Suprapubic skin (tissue), 4 donors: ENCODE measurements around the gene PNMA8A. TPM values are rescaled to one million over a fixed set of nuclear protein-coding genes. Genes with fewer than 3 reads are reported as not detected.
"Not testable (repeated sequence)": the region's sequence is repeated elsewhere in the genome, so short reads cannot be mapped to it uniquely, and the experiment has no call there.

Source experiments
- DNase-seq, 2 donors: peaks; one replicate each; pipeline ENCODE4 v3.0.0-alpha.2; 2019; ENCODE audit warnings: low spot score in 2 of 2
- H3K27ac ChIP-seq: fragments of 200-600 bp; sonication (generic); one replicate; pipeline ENCODE4 v1.5.1; 2019
- H3K27me3 ChIP-seq: fragments of 200-600 bp; sonication (generic); one replicate; pipeline ENCODE4 v1.5.1; 2019
- H3K36me3 ChIP-seq: fragments of 200-600 bp; sonication (generic); one replicate; pipeline ENCODE4 v1.5.1; 2019
- H3K4me1 ChIP-seq: fragments of 200-600 bp; sonication (generic); one replicate; pipeline ENCODE4 v1.5.1; 2019
- H3K4me3 ChIP-seq: fragments of 200-600 bp; sonication (generic); one replicate; pipeline ENCODE4 v1.5.1; 2019; ENCODE audit warnings: mild to moderate bottlenecking
- H3K9me3 ChIP-seq: fragments of 200-600 bp; sonication (generic); one replicate; pipeline ENCODE4 v1.5.1; 2019
- EP300 ChIP-seq: sonication (generic); formaldehyde crosslinking; IDR thresholded peaks from one replicate; pipeline ENCODE4 v1.6.1; 2017; ENCODE audit warnings: antibody characterized with exemption
- POLR2A ChIP-seq, 2 donors: fragments of 450-650 bp; IDR thresholded peaks; one replicate each; pipeline ENCODE4 v1.6.1; 2017; ENCODE audit warnings: antibody characterized with exemption in 2 of 2, mild to moderate bottlenecking in 2 of 2, moderate library complexity in 2 of 2
- POLR2AphosphoS5 ChIP-seq, 3 donors: sonication (generic); formaldehyde crosslinking; IDR thresholded peaks; one replicate each; pipeline ENCODE4 v1.6.1; 2017; ENCODE audit warnings: antibody characterized with exemption in 3 of 3
- WGBS: methylation state at CpG from one replicate; pipeline ENCODE4 v1.1.5; 2018; 5-methylcytosine and 5-hydroxymethylcytosine counted together
- total RNA-seq, 4 donors: library from RNA; depleted of rRNA; stranded (reverse); fragments of >200 nt; gene quantifications; one replicate each; pipeline ENCODE4 v1.1.0, GENCODE V29; 2016
- TF ChIP-seq, protein P1 (sequence below), 2 donors: fragments of 200-600 bp in 1 of 2; fragments of 450-650 bp in 1 of 2; sonication (generic) in 1 of 2; IDR thresholded peaks; one replicate each; pipeline ENCODE4 v1.5.1; 2016 to 2019; ENCODE audit warnings: antibody characterized with exemption in 2 of 2, mild to moderate bottlenecking in 1 of 2, moderate library complexity in 1 of 2

PNMA8A gene
- total RNA-seq, 4 donors from 2014 or later: 0.72 to 3.9 (median 1.4) TPM

DNA sequence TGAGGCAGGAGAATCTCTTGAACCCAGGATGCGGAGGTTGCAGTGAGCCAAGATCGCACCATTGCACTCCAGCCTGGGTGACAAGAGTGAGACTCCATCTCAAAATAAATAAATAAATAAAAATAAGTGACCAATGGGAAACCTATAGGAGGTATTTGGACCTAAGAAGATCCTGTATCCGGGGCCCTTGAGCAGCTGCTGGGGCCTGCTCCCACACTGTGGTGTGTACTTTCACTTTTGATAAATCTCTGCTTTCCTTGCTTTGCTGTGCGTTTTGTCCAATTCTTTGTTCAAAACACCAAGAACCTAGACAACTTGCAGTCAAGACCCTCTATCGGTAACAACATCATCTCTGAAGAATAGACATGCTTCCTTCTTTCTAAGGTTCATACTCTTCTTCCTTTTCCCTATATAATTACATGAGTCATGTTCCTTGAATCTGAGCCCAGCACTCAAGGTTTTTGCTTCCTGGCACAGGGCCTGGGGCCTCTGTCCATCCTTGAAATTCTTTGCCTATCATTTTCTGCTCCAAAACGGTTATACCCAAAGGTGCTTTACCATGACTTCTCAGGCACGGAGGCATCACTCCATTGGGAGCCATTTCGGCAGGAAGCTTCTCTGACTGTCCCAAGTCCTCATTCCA lies 28.4 kb downstream of the PNMA8A start:
- 57% methylated on average over 8 of the region's 8 CpGs for WGBS
- Histone ChIP-seq H3K27me3 (no peaks in the 10 kb centered on the region), H3K9me3 (no peaks in the 10 kb centered on the region), H3K27ac (no peak overlapping the region), H3K4me3 (no peak overlapping the region), H3K36me3 (no peaks in the 10 kb centered on the region), H3K4me1 (peaks cover 6% of the 10 kb centered on the region)
- TF ChIP-seq EP300: no peak
- TF ChIP-seq, protein P1, sequence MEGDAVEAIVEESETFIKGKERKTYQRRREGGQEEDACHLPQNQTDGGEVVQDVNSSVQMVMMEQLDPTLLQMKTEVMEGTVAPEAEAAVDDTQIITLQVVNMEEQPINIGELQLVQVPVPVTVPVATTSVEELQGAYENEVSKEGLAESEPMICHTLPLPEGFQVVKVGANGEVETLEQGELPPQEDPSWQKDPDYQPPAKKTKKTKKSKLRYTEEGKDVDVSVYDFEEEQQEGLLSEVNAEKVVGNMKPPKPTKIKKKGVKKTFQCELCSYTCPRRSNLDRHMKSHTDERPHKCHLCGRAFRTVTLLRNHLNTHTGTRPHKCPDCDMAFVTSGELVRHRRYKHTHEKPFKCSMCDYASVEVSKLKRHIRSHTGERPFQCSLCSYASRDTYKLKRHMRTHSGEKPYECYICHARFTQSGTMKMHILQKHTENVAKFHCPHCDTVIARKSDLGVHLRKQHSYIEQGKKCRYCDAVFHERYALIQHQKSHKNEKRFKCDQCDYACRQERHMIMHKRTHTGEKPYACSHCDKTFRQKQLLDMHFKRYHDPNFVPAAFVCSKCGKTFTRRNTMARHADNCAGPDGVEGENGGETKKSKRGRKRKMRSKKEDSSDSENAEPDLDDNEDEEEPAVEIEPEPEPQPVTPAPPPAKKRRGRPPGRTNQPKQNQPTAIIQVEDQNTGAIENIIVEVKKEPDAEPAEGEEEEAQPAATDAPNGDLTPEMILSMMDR (IDR thresholded peaks at IDR 0.05): no peak
- no peak for TF ChIP-seq POLR2A (IDR thresholded peaks at IDR 0.05)
- TF ChIP-seq POLR2AphosphoS5 (IDR thresholded peaks at IDR 0.05): no peak
- no peak for DNase-seq

- no peak for DNase-seq
- Histone ChIP-seq H3K27ac (no peak overlapping the region), H3K36me3 (no peaks in the 10 kb centered on the region), H3K9me3 (no peaks in the 10 kb centered on the region), H3K27me3 (no peaks in the 10 kb centered on the region), H3K4me1 (peaks cover 6% of the 10 kb centered on the region), H3K4me3 (no peak overlapping the region)
- TF ChIP-seq POLR2A (IDR thresholded peaks at IDR 0.05): no peak
- TF ChIP-seq EP300: no peak
- TF ChIP-seq, protein P1 (IDR thresholded peaks at IDR 0.05): no peak
- no peak for TF ChIP-seq POLR2AphosphoS5 (IDR thresholded peaks at IDR 0.05)
- WGBS: 50% methylated on average over 1 of the region's 1 CpG
Observed at GRCh38 chr19:46441866-46442265, 29.5 kb downstream of the PNMA8A start.

- not testable (repeated sequence) for DNase-seq, H3K27ac ChIP-seq, H3K9me3 ChIP-seq, H3K4me1 ChIP-seq, H3K4me3 ChIP-seq, H3K36me3 ChIP-seq
- peaks cover 15% of the 10 kb centered on the region for H3K27me3 ChIP-seq
- WGBS: 96% methylated on average over 4 of the region's 4 CpGs
Observed at GRCh38 chr19:46435689-46436088, 35.7 kb downstream of the PNMA8A start.

- Histone ChIP-seq H3K27me3 (peaks cover 15% of the 10 kb centered on the region), H3K36me3 (no peaks in the 10 kb centered on the region), H3K27ac (no peak overlapping the region), H3K4me3 (no peak overlapping the region), H3K9me3 (no peaks in the 10 kb centered on the region), H3K4me1 (no peaks in the 10 kb centered on the region)
- 47% methylated on average over 6 of the region's 6 CpGs for WGBS
- TF ChIP-seq POLR2AphosphoS5 (IDR thresholded peaks at IDR 0.05) (no peak), POLR2A (IDR thresholded peaks at IDR 0.05) (no peak), EP300 (no peak)
- TF ChIP-seq, protein P1 (IDR thresholded peaks at IDR 0.05): no peak
- no peak for DNase-seq
Observed at GRCh38 chr19:46435009-46435408, 36.4 kb downstream of the PNMA8A start.

GRCh38 chr19:46433470-46433869 lies 37.9 kb downstream of the PNMA8A start:
- not testable (repeated sequence) for H3K4me3 ChIP-seq, H3K36me3 ChIP-seq, H3K4me1 ChIP-seq, DNase-seq, H3K9me3 ChIP-seq, H3K27ac ChIP-seq
- 69% methylated on average over 7 of the region's 7 CpGs for WGBS
- H3K27me3 ChIP-seq: peaks cover 26% of the 10 kb centered on the region

DNA sequence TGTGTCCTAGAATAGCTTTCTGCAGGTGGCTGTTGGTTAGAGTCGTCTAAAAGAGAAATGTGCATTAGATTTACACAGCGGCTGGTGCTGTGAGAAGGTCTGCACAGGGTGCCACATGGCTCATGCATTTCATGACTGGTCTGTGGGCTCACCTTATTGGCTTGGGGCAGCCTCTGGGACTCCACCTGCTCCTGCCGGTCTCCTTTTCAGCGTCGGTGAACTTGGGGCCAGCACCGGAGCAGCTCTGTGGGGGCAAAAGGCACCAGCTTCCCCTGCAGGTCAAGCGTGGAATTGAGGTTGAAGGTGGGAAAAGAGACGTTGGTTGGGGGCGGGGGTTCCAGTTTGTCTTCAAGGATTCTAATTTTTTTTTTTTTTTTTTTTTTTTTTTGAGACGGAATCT lies 39.5 kb downstream of the PNMA8A start:
- no peaks in the 10 kb centered on the region for H3K36me3 ChIP-seq
- H3K4me3 ChIP-seq: no peak overlapping the region
- 59% methylated on average over 10 of the region's 10 CpGs for WGBS
- TF ChIP-seq EP300: no peak
- no peak for TF ChIP-seq POLR2AphosphoS5 (IDR thresholded peaks at IDR 0.05)
- TF ChIP-seq, protein P1 (IDR thresholded peaks at IDR 0.05): no peak
- TF ChIP-seq POLR2A (IDR thresholded peaks at IDR 0.05): no peak
- peaks cover 14% of the 10 kb centered on the region for H3K4me1 ChIP-seq
- no peak for DNase-seq
- peaks cover 41% of the 10 kb centered on the region for H3K27me3 ChIP-seq
- no peak overlapping the region for H3K27ac ChIP-seq
- no peaks in the 10 kb centered on the region for H3K9me3 ChIP-seq
